Sigmoid colon (tissue), 4 donors: ENCODE measurements around the gene BCR.

ENCODE experiments used
- CTCF ChIP-seq, 4 experiments: fragments of 450-650 bp in 3 of 4; fragments of 200-600 bp in 1 of 4; IDR thresholded peaks; one replicate each; pipeline ENCODE4 v1.5.1; 2016 to 2019; ENCODE audit warnings: antibody characterized with exemption in 4 of 4, mild to moderate bottlenecking in 3 of 4, moderate library complexity in 2 of 4
- EP300 ChIP-seq, 4 donors: sonication (generic); formaldehyde crosslinking; IDR thresholded peaks; one replicate each; pipeline ENCODE4 v1.6.1; 2017; ENCODE audit warnings: antibody characterized with exemption in 4 of 4
- POLR2A ChIP-seq, 2 donors: fragments of 450-650 bp; IDR thresholded peaks; one replicate each; pipeline ENCODE4 v1.6.1; 2016; ENCODE audit warnings: antibody characterized with exemption in 2 of 2, mild to moderate bottlenecking in 2 of 2, moderate library complexity in 2 of 2

- no peak for TF ChIP-seq CTCF (IDR thresholded peaks at IDR 0.05)
- TF ChIP-seq EP300 (IDR thresholded peaks at IDR 0.05) = no peak
- no peak for TF ChIP-seq POLR2A (IDR thresholded peaks at IDR 0.05)
Observed at GRCh38 chr22:23271597-23271908, 91.2 kb downstream of the BCR start.
